OCI-LY1 (cell line): ENCODE results near the gene MKRN2.

Experiments used
- EZH2 ChIP-seq: fragments of 200-600 bp; sonication (generic), shearing (Covaris generic); IDR thresholded peaks from 2 replicates; pipeline ENCODE4 v1.8.0; 2017; ENCODE audit warnings: borderline replicate concordance, mixed run types, mild to moderate bottlenecking, antibody characterized with exemption, low read length, moderate library complexity, mixed read lengths
- TF ChIP-seq, protein P1 (sequence below): fragments of 200-600 bp; sonication (generic), shearing (Covaris generic); IDR thresholded peaks from 2 replicates; pipeline ENCODE4 v1.5.1; 2017; ENCODE audit warnings: mild to moderate bottlenecking, antibody characterized with exemption, low read length, moderate library complexity, mixed read lengths

DNA sequence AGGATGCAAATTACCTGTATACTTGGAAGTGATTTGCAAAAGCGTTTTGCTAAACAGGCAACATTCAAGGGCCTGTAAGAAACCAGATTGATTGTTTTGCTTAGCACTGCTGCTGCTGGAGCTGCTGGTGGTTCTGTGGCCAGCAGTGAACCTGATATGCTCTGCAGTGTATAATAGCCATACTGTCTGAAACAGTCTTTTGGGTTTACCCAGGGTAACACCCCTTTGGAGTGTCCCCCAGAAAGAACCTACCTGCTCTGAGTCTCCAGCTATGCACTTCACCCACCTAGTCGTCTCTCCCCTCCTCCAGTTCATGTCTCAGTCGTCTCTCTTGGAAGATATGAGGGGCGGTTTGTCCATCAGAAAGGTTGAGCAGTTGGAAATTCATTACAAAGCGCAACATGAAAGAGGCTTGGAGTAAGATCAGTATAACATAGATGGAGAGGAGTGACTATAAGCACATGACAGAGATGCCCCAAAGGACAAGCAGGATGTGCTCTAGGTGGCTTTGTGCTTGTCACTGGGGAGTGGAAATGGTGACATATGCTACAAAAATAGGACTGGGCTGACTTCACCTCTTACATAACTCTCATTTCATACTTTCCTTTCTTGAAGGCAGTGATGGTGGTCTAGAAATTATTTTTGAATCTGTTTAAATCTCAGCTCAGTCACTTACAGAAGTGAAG is 3.8 kb downstream of the MKRN2 start:
- TF ChIP-seq, protein P1, sequence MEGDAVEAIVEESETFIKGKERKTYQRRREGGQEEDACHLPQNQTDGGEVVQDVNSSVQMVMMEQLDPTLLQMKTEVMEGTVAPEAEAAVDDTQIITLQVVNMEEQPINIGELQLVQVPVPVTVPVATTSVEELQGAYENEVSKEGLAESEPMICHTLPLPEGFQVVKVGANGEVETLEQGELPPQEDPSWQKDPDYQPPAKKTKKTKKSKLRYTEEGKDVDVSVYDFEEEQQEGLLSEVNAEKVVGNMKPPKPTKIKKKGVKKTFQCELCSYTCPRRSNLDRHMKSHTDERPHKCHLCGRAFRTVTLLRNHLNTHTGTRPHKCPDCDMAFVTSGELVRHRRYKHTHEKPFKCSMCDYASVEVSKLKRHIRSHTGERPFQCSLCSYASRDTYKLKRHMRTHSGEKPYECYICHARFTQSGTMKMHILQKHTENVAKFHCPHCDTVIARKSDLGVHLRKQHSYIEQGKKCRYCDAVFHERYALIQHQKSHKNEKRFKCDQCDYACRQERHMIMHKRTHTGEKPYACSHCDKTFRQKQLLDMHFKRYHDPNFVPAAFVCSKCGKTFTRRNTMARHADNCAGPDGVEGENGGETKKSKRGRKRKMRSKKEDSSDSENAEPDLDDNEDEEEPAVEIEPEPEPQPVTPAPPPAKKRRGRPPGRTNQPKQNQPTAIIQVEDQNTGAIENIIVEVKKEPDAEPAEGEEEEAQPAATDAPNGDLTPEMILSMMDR: no peak
- TF ChIP-seq EZH2: no peak
